ENCODE measurements around the gene IZUMO4.

IZUMO4 gene

GRCh38 chr19:2101417-2102335, 5.0 kb downstream of the IZUMO4 start:
- H3K27ac ChIP-seq, result no peak overlapping the region
- no peak for DNase-seq (ENCODE audit: low read depth, low spot score)

- no peak for DNase-seq (ENCODE audit: low read depth, low spot score)
- no peak overlapping the region for H3K27ac ChIP-seq
Observed at GRCh38 chr19:2103045-2103707, 6.5 kb downstream of the IZUMO4 start.

DNA sequence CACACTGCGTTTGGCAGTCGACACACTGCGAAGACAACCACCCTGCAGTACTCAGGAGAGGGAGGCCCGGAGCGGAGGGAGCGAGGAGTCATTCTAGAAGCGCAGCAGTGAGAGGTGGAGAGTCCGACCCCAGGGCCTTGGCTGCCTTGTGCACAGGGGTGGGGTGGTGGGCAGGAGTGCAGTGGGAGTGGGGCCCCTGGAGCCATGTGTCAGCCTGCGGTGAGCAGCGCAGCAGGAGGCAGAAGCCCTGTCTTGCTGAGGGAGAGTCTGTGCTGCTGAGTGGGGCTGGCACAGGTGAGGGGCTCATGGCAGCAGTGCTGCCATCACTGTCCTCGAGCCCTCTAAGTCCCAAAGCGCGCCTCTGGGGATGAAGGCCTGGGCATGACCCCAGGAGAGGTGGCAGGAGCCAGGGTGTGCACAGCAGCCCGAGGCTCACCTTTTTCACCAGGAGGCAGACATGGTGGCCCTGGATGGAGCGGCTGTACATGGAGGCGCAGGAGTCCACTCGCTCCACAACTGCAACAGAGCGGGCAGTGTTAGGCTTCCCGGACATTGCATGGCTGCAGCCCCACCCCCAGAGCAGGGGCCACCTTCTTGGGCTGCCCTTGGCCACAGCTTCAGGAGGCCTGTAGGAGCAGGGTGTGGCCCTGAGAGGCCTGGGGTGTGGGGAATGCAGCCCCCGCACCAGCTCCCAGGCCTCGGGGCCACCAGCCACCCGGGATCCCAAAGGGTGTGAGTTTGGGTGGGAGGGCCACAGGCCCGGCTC, 11.7 kb downstream of the IZUMO4 start:
- no peak overlapping the region for H3K27ac ChIP-seq
- DNase-seq (ENCODE audit: low read depth, low spot score), result no peak

DNA sequence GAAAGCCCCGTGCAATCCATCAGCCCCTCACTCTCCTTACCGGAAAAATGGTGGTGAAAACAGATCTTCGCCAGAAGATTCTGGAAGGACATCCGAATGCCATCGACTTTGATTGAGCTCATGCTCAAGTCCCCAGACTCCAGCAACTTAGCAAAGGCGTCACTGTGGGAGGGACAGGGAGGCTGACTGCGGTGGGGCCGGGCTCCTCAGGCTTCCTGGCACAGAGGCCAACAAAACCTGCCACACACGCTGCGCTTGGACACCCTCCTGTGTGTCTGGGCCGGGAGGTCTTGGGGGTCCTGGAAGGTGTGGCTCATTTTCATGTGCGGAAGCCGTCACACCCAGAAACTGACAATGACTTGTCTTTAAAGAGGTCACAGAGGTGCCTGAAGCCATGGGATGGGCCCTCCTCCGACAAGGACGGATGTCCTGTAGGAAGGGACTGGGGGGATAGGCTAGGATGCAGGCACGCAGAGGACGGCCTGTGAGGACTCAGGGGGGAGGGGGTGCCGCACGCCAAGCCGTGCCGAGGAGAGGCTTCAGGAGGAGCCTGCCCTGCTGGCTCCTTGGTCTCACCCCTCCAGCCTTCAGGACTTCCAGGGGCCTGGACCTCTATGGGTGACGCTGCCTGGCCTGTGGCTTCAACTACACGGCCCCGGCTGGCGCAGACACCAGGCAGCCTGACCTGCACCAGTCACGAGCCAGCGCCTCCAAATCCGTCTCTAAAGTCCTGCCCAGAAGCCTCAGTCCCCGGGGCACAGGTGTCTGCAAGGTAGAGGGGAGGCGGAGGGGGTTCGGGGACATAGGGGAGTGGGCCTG, 12.5 kb downstream of the IZUMO4 start:
- no peak overlapping the region for H3K27ac ChIP-seq
- no peak for DNase-seq (ENCODE audit: low read depth, low spot score)

GRCh38 chr19:2110822-2111221, 14.1 kb downstream of the IZUMO4 start:
- no peak overlapping the region for H3K27ac ChIP-seq
- no peak for DNase-seq (ENCODE audit: low read depth, low spot score)

- DNase-seq (ENCODE audit: low read depth, low spot score), result no peak
- no peak overlapping the region for H3K27ac ChIP-seq
Observed at GRCh38 chr19:2111425-2111824, 14.7 kb downstream of the IZUMO4 start.

DNA sequence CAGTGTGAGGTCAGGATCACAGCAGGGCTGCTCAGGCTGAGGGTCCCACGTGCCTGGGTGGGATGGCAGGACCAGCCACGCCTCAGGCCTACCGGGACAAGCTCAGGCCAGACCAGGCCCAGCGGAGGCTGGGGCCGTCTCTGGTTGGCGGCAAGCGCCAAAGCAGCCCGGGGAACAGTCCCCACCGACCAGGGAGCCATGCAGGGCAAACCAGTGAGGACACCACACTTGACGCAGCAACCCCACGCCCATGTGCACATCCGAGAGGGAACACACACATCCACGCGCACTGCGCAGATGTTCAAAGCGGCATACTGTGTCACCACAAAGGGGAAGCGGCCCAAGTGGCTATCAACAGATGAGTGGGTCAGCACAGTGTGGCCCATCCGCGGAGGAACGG, 15.2 kb downstream of the IZUMO4 start:
- no peak overlapping the region for H3K27ac ChIP-seq
- DNase-seq (ENCODE audit: low read depth, low spot score), result no peak

DNA sequence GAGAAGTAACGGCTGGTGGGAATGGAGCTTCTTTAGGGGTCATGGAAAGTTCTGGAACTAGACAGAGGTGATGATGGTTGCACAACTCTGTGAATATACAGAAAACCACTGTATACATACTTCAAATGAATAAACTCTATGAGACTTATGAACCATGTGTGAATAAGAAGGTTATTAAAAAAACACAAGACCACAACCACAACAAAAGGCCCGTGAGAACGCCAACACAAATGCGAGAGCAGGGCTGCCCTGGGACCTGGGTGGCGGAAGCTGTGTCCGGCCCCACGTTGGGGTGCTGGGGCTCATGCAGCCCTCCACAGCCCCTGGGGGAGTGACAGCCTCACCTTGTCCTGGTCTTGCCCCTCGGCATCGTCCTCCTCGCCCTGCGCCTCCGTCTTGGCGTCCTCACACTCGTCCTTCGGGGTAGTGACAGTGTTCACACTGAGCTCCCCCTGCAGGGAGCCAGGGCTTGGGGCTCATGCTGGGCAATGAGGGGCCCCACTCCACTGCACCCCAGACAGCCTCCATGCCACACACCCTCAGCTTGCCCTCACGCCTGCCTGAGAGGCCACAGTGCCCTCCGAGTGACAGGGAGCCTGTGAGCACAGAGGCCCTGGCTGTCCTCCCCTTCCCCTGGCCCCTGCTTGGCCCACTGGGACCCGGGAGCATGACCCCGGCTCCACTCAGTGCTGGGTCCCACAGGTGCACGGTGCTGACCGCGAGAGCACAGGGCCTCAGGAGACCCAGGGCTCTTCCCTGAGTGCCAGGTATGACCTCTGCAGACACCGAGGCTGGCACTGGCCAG, 16.0 kb downstream of the IZUMO4 start:
- DNase-seq (ENCODE audit: low read depth, low spot score), result no peak
- no peak overlapping the region for H3K27ac ChIP-seq

GRCh38 chr19:2113439-2114211, 16.9 kb downstream of the IZUMO4 start:
- H3K27ac ChIP-seq, result no peak overlapping the region
- DNase-seq (ENCODE audit: low read depth, low spot score), result no peak

GRCh38 chr19:2114218-2114617, 17.5 kb downstream of the IZUMO4 start:
- H3K27ac ChIP-seq, result no peak overlapping the region
- no peak for DNase-seq (ENCODE audit: low read depth, low spot score)

- no peak overlapping the region for H3K27ac ChIP-seq
- no peak for DNase-seq (ENCODE audit: low read depth, low spot score)
Observed at GRCh38 chr19:2114821-2115220, 18.1 kb downstream of the IZUMO4 start.

GRCh38 chr19:2115324-2115723, 18.6 kb downstream of the IZUMO4 start:
- no peak overlapping the region for H3K27ac ChIP-seq
- DNase-seq (ENCODE audit: low read depth, low spot score), result no peak

DNA sequence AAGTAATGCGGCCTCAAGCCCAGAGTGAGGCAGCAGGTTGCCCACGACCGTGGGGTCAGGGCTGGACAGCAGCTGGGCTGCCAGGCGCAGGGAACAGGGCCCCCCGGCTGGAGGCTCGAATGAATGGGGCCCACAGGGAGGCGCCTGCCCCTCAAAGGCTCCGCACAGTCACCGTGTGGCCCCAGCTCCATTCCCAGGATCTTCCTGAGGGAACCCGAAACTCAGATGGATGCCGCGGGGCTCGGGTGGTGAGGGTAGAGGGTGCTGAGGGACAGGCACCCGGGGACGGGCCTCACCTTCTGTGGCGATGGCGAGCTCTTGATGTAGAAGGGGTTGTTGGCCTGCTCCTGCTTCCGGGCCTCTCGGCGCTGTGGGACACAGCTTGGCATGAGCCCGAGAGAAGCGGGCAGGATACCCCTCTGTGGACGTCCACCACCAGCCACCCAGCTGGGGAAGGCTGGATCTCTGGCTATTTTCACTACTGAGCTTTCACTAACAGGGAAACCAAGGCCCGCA, 19.3 kb downstream of the IZUMO4 start:
- no peak for DNase-seq (ENCODE audit: low read depth, low spot score)
- H3K27ac ChIP-seq, result no peak overlapping the region

- DNase-seq (ENCODE audit: low read depth, low spot score), result no peak
Observed at GRCh38 chr19:2116507-2116906, 19.8 kb downstream of the IZUMO4 start.

DNA sequence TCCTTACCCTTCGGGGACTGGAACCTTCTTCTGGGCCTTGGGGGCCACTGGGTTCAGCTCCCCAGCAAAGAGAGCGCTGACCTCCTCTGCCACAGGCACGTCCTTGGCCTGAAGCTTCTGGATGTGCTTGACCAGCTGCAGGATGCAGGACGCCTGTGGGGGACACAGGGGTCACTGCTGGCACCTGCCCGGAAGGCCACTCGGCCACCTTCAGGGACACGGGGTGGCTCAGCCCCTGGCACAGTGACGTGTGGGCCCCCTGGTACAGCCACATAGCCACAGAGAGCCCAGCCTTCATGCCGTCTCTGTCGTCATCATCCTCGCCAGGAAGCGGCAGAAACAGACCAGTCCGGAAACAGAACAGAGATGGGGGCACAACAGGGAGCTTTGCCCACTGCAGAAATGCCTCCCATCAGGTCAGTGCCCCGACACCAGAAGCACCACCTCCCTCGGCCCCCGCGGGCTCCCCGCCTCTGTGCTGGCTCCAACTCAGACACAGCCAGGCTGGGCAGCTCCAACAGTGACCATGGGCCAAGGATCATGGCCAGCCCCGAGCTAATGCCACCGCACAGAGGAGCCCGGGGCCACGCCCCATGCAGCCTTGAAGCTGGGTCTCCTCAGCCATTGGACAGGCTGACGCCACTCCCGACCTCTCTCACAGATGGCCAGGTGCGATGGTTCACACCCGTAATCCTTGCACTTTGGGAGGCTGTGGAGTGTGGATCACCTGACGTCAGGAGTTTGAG, 20.7 kb downstream of the IZUMO4 start:
- no peak overlapping the region for H3K27ac ChIP-seq
- DNase-seq (ENCODE audit: low read depth, low spot score), result no peak

More at GRCh38 chr19:2116507-2116906, 19.8 kb downstream of the IZUMO4 start:
- H3K27ac ChIP-seq, result no peak overlapping the region

DNA sequence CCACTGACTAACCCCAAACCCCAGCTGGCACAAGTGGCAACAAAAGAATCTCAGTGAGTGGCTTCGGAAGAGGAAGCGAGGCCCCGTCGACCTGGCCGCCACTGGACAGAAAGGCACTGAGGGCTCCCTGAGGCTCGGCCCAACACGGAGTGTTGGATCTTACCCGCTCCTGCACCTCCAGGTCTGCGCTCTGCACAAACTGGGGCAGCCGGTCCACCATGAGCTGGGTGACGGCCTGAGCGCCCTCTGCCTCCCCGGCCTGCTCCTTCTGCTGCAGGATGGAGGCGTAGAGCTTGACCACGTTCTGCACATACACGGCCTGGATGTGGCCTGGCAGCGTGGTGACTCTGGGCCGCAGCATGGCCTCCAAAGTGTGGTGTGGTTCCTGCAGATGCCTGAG, 21.7 kb downstream of the IZUMO4 start:
- DNase-seq (ENCODE audit: low read depth, low spot score), result no peak
- H3K27ac ChIP-seq, result no peak overlapping the region

DNA sequence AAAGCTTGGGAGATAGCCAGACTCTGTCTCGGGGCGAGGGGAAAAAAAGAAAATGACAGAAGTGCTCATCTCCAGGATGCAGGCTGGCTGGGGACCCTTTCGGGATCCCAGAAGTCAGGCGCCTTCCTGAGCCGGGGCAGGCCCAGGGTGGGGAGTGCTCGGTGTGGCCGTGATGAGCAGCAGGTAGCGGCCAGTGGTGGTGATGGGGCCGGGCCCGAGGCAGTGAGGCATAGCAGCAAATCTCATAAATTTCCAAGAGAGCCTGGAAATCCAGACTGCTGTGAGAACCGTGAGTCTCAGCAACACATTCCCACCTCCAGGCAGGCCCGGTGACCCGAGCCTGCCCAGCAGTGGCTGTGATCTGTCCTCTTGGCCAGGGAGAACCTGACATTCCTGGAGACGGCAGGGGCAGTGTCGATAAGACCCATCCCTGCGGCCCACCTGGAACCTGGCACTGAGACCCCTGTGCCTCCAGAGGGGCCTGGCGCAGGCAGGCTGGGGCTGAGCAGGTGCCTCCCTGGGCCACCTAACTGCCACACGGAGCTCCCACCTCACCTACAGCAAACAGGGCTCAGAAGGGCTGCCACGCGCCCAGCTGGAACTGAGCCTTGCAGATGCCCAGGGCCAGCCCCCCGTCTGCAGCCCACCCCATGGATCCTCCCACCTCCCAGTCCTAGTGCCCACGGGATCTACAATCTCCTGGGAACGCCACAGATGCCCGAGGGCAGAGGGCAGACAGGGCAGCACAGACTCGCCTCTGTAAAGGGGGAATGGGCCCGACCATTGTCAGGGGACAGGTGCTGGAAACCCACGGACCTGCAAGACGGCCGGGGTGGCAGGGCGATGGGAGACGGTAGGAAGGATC, 23.4 kb downstream of the IZUMO4 start:
- H3K27ac ChIP-seq, result no peak overlapping the region
- no peak for DNase-seq (ENCODE audit: low read depth, low spot score)
